Motor neuron (in vitro differentiated cells): ENCODE measurements around the gene PRSS33. TPM values are rescaled to one million over a fixed set of nuclear protein-coding genes. Genes with fewer than 3 reads are reported as not detected.

Experiments
- ATAC-seq, 8 experiments: fragments of 200-7000 bp; cut with Tn5 transposase; replicated peaks in 6 of 8; 2 replicates each; pipeline ENCODE4 v1.8.0; 2021; ENCODE audit warnings: mild to moderate bottlenecking in 8 of 8, moderate library complexity in 8 of 8
- H3K27ac ChIP-seq, 2 donors: fragments of 250-450 bp; sonication (Bioruptor Pico); 2 replicates each; pipeline ENCODE4 v1.9.0; 2021; ENCODE audit warnings: antibody characterized with exemption in 2 of 2, mild to moderate bottlenecking in 2 of 2, moderate library complexity in 1 of 2
- H3K4me1 ChIP-seq, 2 donors: fragments of 250-450 bp; sonication (Bioruptor Pico); replicated peaks in 1 of 2; 2 replicates each; pipeline ENCODE4 v1.6.1; 2021; ENCODE audit warnings: antibody characterized with exemption in 2 of 2, mild to moderate bottlenecking in 2 of 2, moderate library complexity in 1 of 2
- H3K4me3 ChIP-seq, 5 donors: fragments of 250-450 bp; sonication (Bioruptor Pico); 2 replicates each; pipeline ENCODE4 v1.9.0; 2021; ENCODE audit warnings: antibody characterized with exemption in 5 of 5, mild to moderate bottlenecking in 5 of 5, moderate library complexity in 4 of 5
- WGBS, 10 experiments: fragments of 450-650 bp; shearing (Covaris generic); methylation state at CpG; one replicate each; pipeline ENCODE4 v1.0.0; 2022; 5-methylcytosine and 5-hydroxymethylcytosine counted together
- in situ Hi-C, 9 experiments: fragments of 400-800 bp; cut with MboI; loops; one replicate each; pipeline ENCODE4 v1.15.0; 2021; ENCODE audit warnings: low sequenced_read_pairs in 9 of 9, low pct_unique_long_range_greater_than_20kb in 2 of 9; ENCODE audit not compliant: unreplicated experiment in 9 of 9
- total RNA-seq, 8 experiments: library from RNA; unstranded; fragments of 300-600 nt; gene quantifications; 2 replicates each; pipeline versions ENCODE4 v1.2.3 to v1.2.4, GENCODE V29; 2022

The PRSS33 gene
- total RNA-seq, 8 experiments from 2014 or later: 0.22 to 0.51 (median 0.33) TPM; not detected in 4

DNA sequence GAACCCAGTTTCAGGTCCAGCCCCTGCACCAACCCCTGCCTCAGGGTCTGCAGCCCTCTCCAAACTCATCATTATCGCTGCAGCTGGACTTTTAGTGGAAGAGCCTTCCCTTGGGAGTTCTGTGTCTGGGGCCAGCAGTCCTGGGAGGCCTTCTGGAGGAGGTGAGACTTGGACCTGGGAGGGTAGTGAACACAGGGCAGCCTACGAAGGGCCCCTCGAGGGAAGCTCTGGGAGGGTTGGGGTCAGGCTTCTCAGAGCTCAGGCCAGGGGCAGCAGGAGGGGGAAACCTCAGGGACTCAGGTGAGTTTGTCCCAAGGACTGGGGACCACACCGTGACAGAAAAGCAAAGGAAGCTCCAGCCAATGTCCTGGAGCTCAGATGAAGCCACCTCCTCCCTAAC lies 46.2 kb downstream of the PRSS33 start:
- 100% methylated on average over 1 of the region's 4 CpGs; no CpG with 5 or more reads in 8 of the 10 experiments for WGBS, 10 experiments
- in situ Hi-C loops: no loop called here
- H3K27ac ChIP-seq: no peak overlapping the region
- H3K4me3 ChIP-seq: no peak overlapping the region
- ATAC-seq: no peak
- peaks cover 8 to 13% of the 10 kb centered on the region in 2 donors for H3K4me1 ChIP-seq

DNA sequence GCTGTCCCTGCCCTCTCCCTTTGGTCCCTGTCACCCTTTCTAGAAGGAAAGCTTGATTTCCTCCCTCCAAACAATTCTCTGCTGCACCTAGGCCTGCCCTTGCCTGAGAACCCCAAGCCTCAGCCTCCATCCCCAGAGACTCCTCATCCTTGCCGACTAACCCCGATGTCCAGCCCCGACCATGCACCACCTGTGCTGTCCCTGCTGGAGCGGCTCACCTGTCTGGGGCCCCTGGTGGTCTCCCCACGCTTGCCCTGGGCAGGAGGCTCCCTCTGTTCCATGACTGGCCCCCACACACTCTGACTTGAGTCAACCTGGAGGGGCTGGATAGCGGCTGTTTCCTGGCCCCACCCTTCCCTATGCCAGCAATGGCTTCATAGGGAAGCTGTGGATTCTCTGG lies 46.9 kb downstream of the PRSS33 start:
- no peak for ATAC-seq
- H3K4me1 ChIP-seq: peaks cover 8 to 13% of the 10 kb centered on the region in 2 donors
- H3K4me3 ChIP-seq: no peak overlapping the region
- in situ Hi-C loops: no loop called here
- 80 to 100% (median 80%) methylated on average over 1 to 3 of the region's 6 CpGs; no CpG with 5 or more reads in 7 of the 10 experiments for WGBS, 10 experiments
- H3K27ac ChIP-seq: no peak overlapping the region

DNA sequence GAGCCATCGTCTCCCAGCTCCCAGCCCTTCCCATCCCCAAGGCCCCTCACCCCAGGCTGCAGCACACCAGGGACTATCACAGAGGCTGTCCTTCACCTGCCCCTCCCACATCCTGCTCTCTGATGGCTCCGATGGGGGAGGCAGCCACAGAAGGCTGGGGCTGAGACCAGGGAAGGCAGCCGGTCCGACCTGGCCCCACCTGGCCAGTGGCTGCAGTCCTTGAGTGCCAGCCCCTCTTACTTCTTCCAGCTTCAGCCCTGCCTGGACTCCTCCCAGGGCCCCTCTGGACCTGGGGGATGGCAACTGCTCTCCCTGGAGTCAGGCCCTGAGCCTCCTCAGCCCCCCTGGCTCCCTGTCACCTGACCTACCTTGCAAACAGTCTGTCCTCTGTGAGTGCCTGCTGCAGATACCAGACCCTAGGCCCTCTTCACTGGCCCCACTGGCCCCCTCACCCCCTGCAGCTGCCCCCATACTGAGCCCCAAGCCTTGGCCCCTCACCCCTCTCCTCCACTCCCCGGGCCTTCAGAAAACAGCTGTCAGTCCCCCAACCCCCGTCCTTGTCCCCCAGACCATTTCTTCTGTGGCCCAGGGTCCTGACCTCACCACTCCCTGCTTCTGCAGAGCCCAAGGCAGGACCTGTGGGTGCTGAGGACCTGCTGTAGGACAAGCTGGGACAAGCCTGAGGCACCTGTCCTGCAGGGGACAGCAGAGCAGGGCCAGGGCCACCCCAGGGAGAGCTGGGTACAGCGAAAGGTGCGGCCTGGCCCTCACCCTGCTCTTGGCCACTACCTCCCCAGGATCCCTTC lies 47.5 kb downstream of the PRSS33 start:
- peak in 6 of 8 experiments; percentile 36 to 70 (median 56) for ATAC-seq
- Histone ChIP-seq H3K4me1 (peaks cover 8 to 13% of the 10 kb centered on the region in 2 donors), H3K27ac (no peak overlapping the region), H3K4me3 (no peak overlapping the region)
- in situ Hi-C loops: no loop called here
- 43 to 60% methylated on average over 2 to 4 of the region's 8 CpGs; no CpG with 5 or more reads in 8 of the 10 experiments for WGBS, 10 experiments

DNA sequence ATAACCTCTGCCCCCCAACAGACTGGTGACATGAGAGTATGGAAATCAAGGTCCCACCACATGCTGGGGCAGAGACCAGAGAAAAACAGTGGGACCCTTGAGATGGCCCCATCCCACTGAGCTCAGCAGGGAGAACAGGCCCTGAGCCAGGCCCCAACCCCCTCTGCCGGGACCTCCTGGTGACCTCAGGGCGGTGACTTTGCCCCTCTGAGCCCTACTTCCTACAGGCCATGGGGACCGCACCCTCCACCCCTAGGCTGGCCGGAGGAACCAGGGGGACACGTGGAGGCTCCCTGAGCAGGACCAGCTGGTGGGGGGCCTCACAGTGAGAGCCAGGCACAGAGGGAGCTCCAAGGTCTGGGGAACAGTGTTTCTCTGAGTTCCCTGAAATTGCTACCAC lies 48.7 kb downstream of the PRSS33 start:
- peak in 4 of 8 experiments; percentile 2 to 40 (median 22) for ATAC-seq
- Histone ChIP-seq H3K4me3 (no peak overlapping the region), H3K4me1 (peaks cover 8 to 13% of the 10 kb centered on the region in 2 donors), H3K27ac (no peak overlapping the region)
- in situ Hi-C loops: no loop called here
- WGBS, 10 experiments: 17 to 83% (median 69%) methylated on average over 1 to 4 of the region's 5 CpGs; no CpG with 5 or more reads in 7 of the 10 experiments

DNA sequence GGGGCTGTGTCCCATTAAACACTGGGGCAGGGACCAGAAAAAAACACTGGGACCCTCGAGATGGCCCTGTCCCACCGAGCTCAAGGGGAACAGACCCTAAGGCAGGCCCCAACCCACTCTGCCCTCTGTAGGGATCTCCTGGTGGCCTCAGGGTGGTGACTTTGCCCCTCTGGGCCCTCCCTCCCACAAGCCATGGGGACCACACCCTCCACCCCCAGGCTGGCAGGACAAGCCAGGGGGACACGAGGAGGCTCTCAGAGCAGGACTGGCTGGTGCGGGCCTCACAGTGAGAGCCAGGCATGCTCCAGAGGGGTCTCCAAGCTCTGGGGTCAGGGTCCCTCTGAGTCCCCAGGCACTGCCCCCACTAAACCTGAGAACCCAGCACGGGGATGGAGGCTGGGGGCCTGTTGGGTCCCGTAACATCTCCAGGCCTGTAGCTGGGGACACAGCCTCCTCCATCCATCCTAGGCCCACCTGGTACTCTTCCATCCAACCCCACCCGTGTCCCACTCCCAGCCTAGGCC lies 49.4 kb downstream of the PRSS33 start:
- peak in 2 of 8 experiments; percentile 7 to 11 for ATAC-seq
- Histone ChIP-seq H3K4me1 (peaks cover 8 to 13% of the 10 kb centered on the region in 2 donors), H3K27ac (no peak overlapping the region), H3K4me3 (no peak overlapping the region)
- in situ Hi-C loops: no loop called here
- WGBS, 10 experiments: no CpG with 5 or more reads among the region's 7 CpGs

DNA sequence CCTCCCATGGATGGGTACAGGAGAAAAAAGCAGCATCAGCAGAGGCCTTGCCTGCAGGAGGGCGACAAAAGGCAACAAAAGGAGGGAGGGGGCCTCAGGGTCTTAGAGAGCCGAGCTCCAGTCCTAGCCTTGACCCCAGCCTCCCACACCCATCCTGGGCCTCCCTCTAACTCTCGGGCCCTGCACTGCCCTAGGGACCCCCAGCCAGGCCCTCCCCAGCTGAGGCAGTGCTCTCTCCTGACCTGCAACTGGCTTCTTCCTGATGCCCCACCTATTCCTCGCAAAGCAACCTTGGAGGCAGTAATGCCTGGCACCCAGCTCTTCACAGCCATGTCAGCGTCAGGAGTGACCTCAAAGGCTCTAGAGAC lies 50.1 kb downstream of the PRSS33 start:
- in situ Hi-C loops: no loop called here
- 64 to 100% (median 90%) methylated on average over 1 to 2 of the region's 5 CpGs; no CpG with 5 or more reads in 5 of the 10 experiments for WGBS, 10 experiments
- H3K4me1 ChIP-seq: peaks cover 8 to 13% of the 10 kb centered on the region in 2 donors
- no peak for ATAC-seq
- H3K27ac ChIP-seq: no peak overlapping the region
- no peak overlapping the region for H3K4me3 ChIP-seq

DNA sequence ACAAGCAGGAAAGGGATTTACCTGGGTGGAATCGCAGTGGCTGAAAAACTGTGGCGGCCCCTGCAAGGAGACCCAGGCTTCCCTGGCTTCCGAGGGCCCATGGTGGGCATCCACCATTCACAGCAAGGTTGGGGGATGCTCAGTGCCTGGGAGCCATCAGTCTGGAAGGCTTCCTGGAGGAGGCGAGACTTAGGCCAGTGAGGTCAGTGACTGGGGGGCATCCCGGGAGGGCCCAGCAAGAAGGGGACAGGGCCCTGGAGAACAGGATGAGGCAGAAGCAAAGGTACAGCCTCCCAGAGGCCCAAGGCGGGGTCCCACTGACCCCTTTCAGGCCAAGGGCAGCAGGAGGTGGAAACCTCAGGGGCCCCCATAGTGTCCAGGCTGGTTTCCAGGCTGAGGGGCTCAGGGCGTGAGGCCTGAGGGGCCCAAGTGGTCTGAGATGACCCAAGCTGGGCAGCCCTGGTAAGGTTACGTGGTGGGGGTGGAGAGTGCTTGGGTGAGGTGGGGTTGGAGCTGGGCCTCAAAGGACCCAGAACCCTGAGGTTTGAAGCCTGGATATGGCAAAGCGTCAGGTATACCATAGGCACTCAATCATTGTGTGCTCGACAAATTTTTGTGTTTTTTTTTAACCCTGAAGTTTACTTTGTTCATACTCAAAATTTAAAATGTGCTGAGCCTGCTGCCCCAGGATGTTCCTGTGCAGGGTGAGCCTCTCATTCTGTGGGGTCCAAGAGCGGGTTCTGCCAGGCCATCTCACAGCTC lies 50.7 kb downstream of the PRSS33 start:
- in situ Hi-C loops: no loop called here
- 67 to 100% (median 100%) methylated on average over 1 to 6 of the region's 11 CpGs; no CpG with 5 or more reads in 3 of the 10 experiments for WGBS, 10 experiments
- Histone ChIP-seq H3K4me1 (peaks cover 8 to 13% of the 10 kb centered on the region in 2 donors), H3K4me3 (no peak overlapping the region), H3K27ac (no peak overlapping the region)
- no peak for ATAC-seq

DNA sequence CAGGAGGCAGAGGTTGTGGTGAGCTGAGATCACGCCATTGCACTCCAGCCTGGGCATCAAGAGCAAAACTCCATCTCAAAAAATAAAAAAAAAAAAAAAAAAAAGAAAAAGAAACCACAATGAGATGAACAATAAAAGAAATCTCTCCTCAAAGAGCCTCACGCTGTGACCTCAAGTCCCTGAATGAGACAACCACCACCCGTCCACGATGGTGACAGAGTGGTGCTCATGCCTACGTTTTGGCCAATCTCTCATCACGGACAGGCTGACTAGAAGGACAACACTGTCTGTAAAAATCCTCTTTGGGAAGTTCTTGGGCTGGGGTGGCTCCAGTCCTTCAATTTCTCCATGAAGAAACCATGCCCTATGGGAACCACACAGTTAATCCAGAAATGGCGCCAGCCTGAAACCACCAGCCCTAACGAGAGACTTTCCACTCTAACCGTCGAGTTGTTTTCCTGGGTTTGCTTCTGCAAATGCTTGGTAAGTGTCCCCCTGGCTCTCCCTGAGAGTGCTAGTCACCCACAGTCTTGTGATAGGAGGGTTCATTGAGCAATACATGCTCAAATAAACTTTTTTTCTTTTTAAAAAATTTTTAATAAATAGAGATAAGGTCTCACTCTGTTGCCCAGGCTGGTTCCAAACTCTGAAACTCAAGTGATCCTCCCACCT lies 52.4 kb downstream of the PRSS33 start:
- 66 to 100% (median 83%) methylated on average over 1 to 7 of the region's 10 CpGs; no CpG with 5 or more reads in 3 of the 10 experiments for WGBS, 10 experiments
- H3K4me3 ChIP-seq: no peak overlapping the region
- in situ Hi-C loops: no loop called here
- ATAC-seq: no peak
- H3K4me1 ChIP-seq: peaks cover 8 to 12% of the 10 kb centered on the region in 2 donors
- no peak overlapping the region for H3K27ac ChIP-seq

Other genes starting within 250 kb of the PRSS33 start
- 10 to 100 TPM; 17.0 to 31.6 (median 26.2) TPM for gene PDPK1, start 249.5 kb downstream of the PRSS33 start, total RNA-seq
- 10 to 100 TPM; 17.6 to 30.0 (median 26.2) TPM for gene KCTD5, start 105.0 kb downstream of the PRSS33 start, total RNA-seq
- gene PRSS27, start 67.3 kb downstream of the PRSS33 start, total RNA-seq: 1 to 10 TPM; 1.1 to 7.5 (median 4.2) TPM
- gene SRRM2, start 34.9 kb downstream of the PRSS33 start, total RNA-seq: 100 to 1,000 TPM in 5 of 8 experiments, 10 to 100 TPM in 3; 66.4 to 557 (median 130) TPM
- gene ELOB, start 10.3 kb downstream of the PRSS33 start, total RNA-seq: 100 to 1,000 TPM; 244 to 395 (median 281) TPM
- gene PRSS41, start 10.9 kb upstream of the PRSS33 start, total RNA-seq: not detected
- 1 to 10 TPM in 2 of 8 experiments, not detected in 6; 1.5 to 1.8 TPM for gene PRSS21, start 29.7 kb upstream of the PRSS33 start, total RNA-seq
- 1 to 10 TPM in 3 of 8 experiments, under 1 TPM in 1, not detected in 4; 0.54 to 1.4 (median 1.2) TPM for gene ZG16B, start 42.7 kb upstream of the PRSS33 start, total RNA-seq
- gene PRSS22, start 70.6 kb upstream of the PRSS33 start, total RNA-seq: 1 to 10 TPM in 1 of 8 experiments, under 1 TPM in 1, not detected in 6; 0.81 to 1.0 TPM
- 100 to 1,000 TPM in 1 of 8 experiments, 10 to 100 TPM in 7; 41.6 to 136 (median 49.4) TPM for gene FLYWCH2, start 95.7 kb upstream of the PRSS33 start, total RNA-seq
- 10 to 100 TPM; 15.0 to 55.9 (median 23.0) TPM for gene FLYWCH1, start 124.4 kb upstream of the PRSS33 start, total RNA-seq
- gene KREMEN2, start 176.7 kb upstream of the PRSS33 start, total RNA-seq: 1 to 10 TPM in 5 of 8 experiments, under 1 TPM in 3; 0.36 to 5.3 (median 1.6) TPM
- 10 to 100 TPM in 7 of 8 experiments, 1 to 10 TPM in 1; 1.6 to 36.4 (median 16.8) TPM for gene PAQR4, start 181.8 kb upstream of the PRSS33 start, total RNA-seq
- gene PKMYT1, start 192.9 kb upstream of the PRSS33 start, total RNA-seq: 10 to 100 TPM in 3 of 8 experiments, 1 to 10 TPM in 4, under 1 TPM in 1; 0.36 to 48.7 (median 3.6) TPM
- 1 to 10 TPM in 1 of 8 experiments, under 1 TPM in 7; 0.15 to 1.9 (median 0.32) TPM for gene CLDN9, start 225.4 kb upstream of the PRSS33 start, total RNA-seq
- 1 to 10 TPM in 4 of 8 experiments, under 1 TPM in 4; 0.27 to 6.0 (median 1.3) TPM for gene CLDN6, start 230.6 kb upstream of the PRSS33 start, total RNA-seq
- gene TNFRSF12A, start 232.8 kb upstream of the PRSS33 start, total RNA-seq: 100 to 1,000 TPM in 1 of 8 experiments, 10 to 100 TPM in 4, 1 to 10 TPM in 3; 4.3 to 144 (median 14.3) TPM
- gene HCFC1R1, start 236.4 kb upstream of the PRSS33 start, total RNA-seq: 10 to 100 TPM; 30.2 to 71.4 (median 40.8) TPM
- gene THOC6, start 236.5 kb upstream of the PRSS33 start, total RNA-seq: 10 to 100 TPM in 6 of 8 experiments, 1 to 10 TPM in 2; 6.8 to 32.1 (median 14.0) TPM
- under 1 TPM; 0.11 to 0.95 (median 0.21) TPM for gene BICDL2, start 249.4 kb upstream of the PRSS33 start, total RNA-seq